GM23338 (cell line): ENCODE results near the gene CACNA1D. TPM values are rescaled to one million over a fixed set of nuclear protein-coding genes. Genes with fewer than 3 reads are reported as not detected.

Experiments
- ATAC-seq: fragments of 200-7000 bp; cut with Tn5 transposase; 3 replicates; pipeline ENCODE4 v1.9.1; 2020
- DNase-seq: peaks from one replicate; pipeline ENCODE4 v3.0.0-alpha.2; 2015; ENCODE audit warnings: low spot score
- H2AFZ ChIP-seq: fragments of 200-600 bp; sonication (generic); 2 replicates; pipeline ENCODE4 v1.8.0; 2016; ENCODE audit warnings: antibody characterized with exemption, mild to moderate bottlenecking, moderate library complexity
- H3F3A ChIP-seq: fragments of 200-600 bp; sonication (generic); replicated peaks from 2 replicates; pipeline ENCODE4 v1.8.0; 2017; ENCODE audit warnings: antibody characterized with exemption, mixed run types, low read depth
- H3K27ac ChIP-seq: fragments of 200-600 bp; sonication (generic); 2 replicates; pipeline ENCODE4 v1.6.1; 2016; ENCODE audit warnings: low read depth
- H3K27me3 ChIP-seq: fragments of 200-600 bp; sonication (generic); 2 replicates; pipeline ENCODE4 v1.8.0; 2016; ENCODE audit warnings: mild to moderate bottlenecking, mixed run types, moderate library complexity; ENCODE audit not compliant: insufficient read depth
- H3K36me3 ChIP-seq: fragments of 200-600 bp; sonication (generic); 2 replicates; pipeline ENCODE4 v1.8.0; 2016; ENCODE audit warnings: mild to moderate bottlenecking; ENCODE audit not compliant: insufficient read depth
- H3K4me1 ChIP-seq: fragments of 200-600 bp; sonication (generic); 2 replicates; pipeline ENCODE4 v1.8.0; 2016; ENCODE audit warnings: mild to moderate bottlenecking, moderate library complexity; ENCODE audit not compliant: insufficient read depth
- H3K4me2 ChIP-seq: fragments of 200-600 bp; sonication (generic); 2 replicates; pipeline ENCODE4 v1.7.1; 2017; ENCODE audit warnings: mixed run types
- H3K4me3 ChIP-seq: fragments of 200-600 bp; sonication (generic); 2 replicates; pipeline ENCODE4 v1.6.1; 2016; ENCODE audit warnings: mixed run types
- H3K79me2 ChIP-seq: fragments of 200-600 bp; sonication (generic); replicated peaks from 2 replicates; pipeline ENCODE4 v1.8.0; 2017; ENCODE audit warnings: mild to moderate bottlenecking; ENCODE audit not compliant: insufficient read depth
- H3K9me2 ChIP-seq: fragments of 200-600 bp; sonication (generic); 2 replicates; pipeline ENCODE4 v1.8.0; 2017; ENCODE audit not compliant: insufficient read depth
- H4K20me1 ChIP-seq: fragments of 200-600 bp; sonication (generic); replicated peaks from 2 replicates; pipeline ENCODE4 v1.8.0; 2017; ENCODE audit warnings: mild to moderate bottlenecking; ENCODE audit not compliant: insufficient read depth
- H3K27ac Mint-ChIP-seq: 2 replicates; pipeline ENCODE4 v1.8.0; 2020; ENCODE audit warnings: inconsistent platforms, mild to moderate bottlenecking, moderate library complexity, mixed read lengths
- H3K27me3 Mint-ChIP-seq: 3 replicates; pipeline ENCODE4 v1.8.0; 2022; ENCODE audit warnings: low read depth, mild to moderate bottlenecking, moderate library complexity, mixed read lengths, inconsistent platforms; ENCODE audit not compliant: insufficient read depth, poor library complexity
- H3K36me3 Mint-ChIP-seq: 3 replicates; pipeline ENCODE4 v1.8.0; 2021; ENCODE audit warnings: low read depth, mild to moderate bottlenecking, inconsistent platforms, moderate library complexity, mixed read lengths
- H3K4me1 Mint-ChIP-seq: 3 replicates; pipeline ENCODE4 v1.8.0; 2020; ENCODE audit warnings: mild to moderate bottlenecking, inconsistent platforms, mixed read lengths
- H3K4me3 Mint-ChIP-seq: 3 replicates; pipeline ENCODE4 v1.8.0; 2021; ENCODE audit warnings: moderate library complexity, mild to moderate bottlenecking, inconsistent platforms, mixed read lengths
- H3K9me3 Mint-ChIP-seq: 3 replicates; pipeline ENCODE4 v1.8.0; 2020; ENCODE audit warnings: moderate library complexity, mild to moderate bottlenecking, inconsistent platforms, mixed read lengths
- CREB1 ChIP-seq: fragments of 250-450 bp; sonication (Bioruptor Pico); IDR thresholded peaks from 2 replicates; pipeline ENCODE4 v1.5.0; 2020; ENCODE audit warnings: low read depth, mild to moderate bottlenecking, moderate library complexity
- CTCF ChIP-seq, 2 experiments: fragments of 200-600 bp in 1 of 2; sonication (generic) in 1 of 2; conservative IDR thresholded peaks; 2 replicates each; pipeline versions ENCODE4 v1.5.1 to v1.6.1; 2016 to 2017; ENCODE audit warnings: antibody characterized with exemption in 2 of 2, low read depth in 2 of 2, mild to moderate bottlenecking in 2 of 2, moderate library complexity in 1 of 2
- ETS1 ChIP-seq: IDR thresholded peaks from 2 replicates; pipeline ENCODE4 v1.6.1; 2016; ENCODE audit warnings: antibody characterized with exemption
- EZH2 ChIP-seq: fragments of 200-600 bp; sonication (generic); IDR thresholded peaks from one replicate; pipeline ENCODE4 v1.8.0; 2017; ENCODE audit warnings: antibody characterized with exemption, mild to moderate bottlenecking, low read depth; ENCODE audit not compliant: unreplicated experiment
- EZH2phosphoT487 ChIP-seq: fragments of 200-600 bp; sonication (generic); IDR thresholded peaks from one replicate; pipeline ENCODE4 v1.8.1; 2018; ENCODE audit warnings: antibody characterized with exemption; ENCODE audit not compliant: unreplicated experiment
- NANOG ChIP-seq: IDR thresholded peaks from 2 replicates; pipeline ENCODE4 v1.6.1; 2016; ENCODE audit warnings: antibody characterized with exemption, borderline replicate concordance
- POLR2AphosphoS5 ChIP-seq: IDR thresholded peaks from 2 replicates; pipeline ENCODE4 v1.6.1; 2016; ENCODE audit warnings: antibody characterized with exemption, low read depth
- ZNF114 ChIP-seq: fragments of 250-450 bp; sonication (Bioruptor Pico); IDR thresholded peaks from 2 replicates; pipeline ENCODE4 v1.5.0; 2020; ENCODE audit warnings: mild to moderate bottlenecking, moderate library complexity
- polyA plus RNA-seq: library from polyadenylated mRNA; unstranded; fragments of >200 nt; fragmentation: Nextera tagmentation; extraction: Ambion mirVana; gene quantifications from 2 replicates; pipeline ENCODE4 v1.2.1, GENCODE V29; 2016
- total RNA-seq: library from RNA; depleted of rRNA; stranded (reverse); fragments of >200 nt; shearing (Covaris generic); gene quantifications from 2 replicates; pipeline ENCODE4 v1.2.3, GENCODE V29; 2014

Gene CACNA1D
- total and polyA plus RNA-seq, 2 experiments from 2014 or later, result 1.7 to 1.8 TPM

GRCh38 chr3:53544357-53544756 is 49.9 kb downstream of the CACNA1D start (continued):
- TF ChIP-seq CTCF (conservative IDR thresholded peaks at IDR 0.05; ENCODE audit: low read depth in 2 of 2) (no peak), CREB1 (no peak), NANOG (no peak), EZH2phosphoT487 (no peak), ETS1 (no peak)

GRCh38 chr3:53545310-53545995 is 51.0 kb downstream of the CACNA1D start:
- H4K20me1 ChIP-seq, result no peaks in the 10 kb centered on the region
- H3K4me2 ChIP-seq, result no peak overlapping the region
- no peaks in the 10 kb centered on the region for H3K36me3 ChIP-seq
- H3K4me3 ChIP-seq, result no peak overlapping the region
- 0 out of 2 replicates have a peak, but pooled peaks cover 4% of the 10 kb centered on the region for H3K4me1 ChIP-seq
- H3K9me2 ChIP-seq, result 0 out of 2 replicates have a peak, but pooled peaks cover 4% of the 10 kb centered on the region
- no peak overlapping the region for H3K27ac ChIP-seq
- H3K27ac Mint-ChIP-seq, result peak overlapping the region; percentile 4; the same call in 1 of the 2 replicates
- peak overlapping the region; percentile 47; the same call in 1 of the 2 replicates for H2AFZ ChIP-seq
- no peaks in the 10 kb centered on the region for H3F3A ChIP-seq
- peaks cover 1% of the 10 kb centered on the region for H3K27me3 Mint-ChIP-seq
- no peak overlapping the region for H3K4me3 Mint-ChIP-seq
- H3K9me3 Mint-ChIP-seq, result no peaks in the 10 kb centered on the region
- no peaks in the 10 kb centered on the region for H3K27me3 ChIP-seq
- H3K36me3 Mint-ChIP-seq, result no peaks in the 10 kb centered on the region
- TF ChIP-seq POLR2AphosphoS5 (no peak), CTCF (conservative IDR thresholded peaks at IDR 0.05; ENCODE audit: low read depth in 2 of 2) (no peak), ZNF114 (CRISPR knock-in tag) (no peak), EZH2 (no peak)
- DNase-seq, result no peak
- no peaks in the 10 kb centered on the region for H3K79me2 ChIP-seq
- no peak for ATAC-seq
- peaks cover 18% of the 10 kb centered on the region for H3K4me1 Mint-ChIP-seq
